ENCODE measurements around the gene APLP2.
A peak's percentile ranks its signal among the peaks of the same experiment; 100 is the strongest.
"Not testable (repeated sequence)": the region's sequence is repeated elsewhere in the genome, so short reads cannot be mapped to it uniquely, and the experiment has no call there.

Gene APLP2

DNA sequence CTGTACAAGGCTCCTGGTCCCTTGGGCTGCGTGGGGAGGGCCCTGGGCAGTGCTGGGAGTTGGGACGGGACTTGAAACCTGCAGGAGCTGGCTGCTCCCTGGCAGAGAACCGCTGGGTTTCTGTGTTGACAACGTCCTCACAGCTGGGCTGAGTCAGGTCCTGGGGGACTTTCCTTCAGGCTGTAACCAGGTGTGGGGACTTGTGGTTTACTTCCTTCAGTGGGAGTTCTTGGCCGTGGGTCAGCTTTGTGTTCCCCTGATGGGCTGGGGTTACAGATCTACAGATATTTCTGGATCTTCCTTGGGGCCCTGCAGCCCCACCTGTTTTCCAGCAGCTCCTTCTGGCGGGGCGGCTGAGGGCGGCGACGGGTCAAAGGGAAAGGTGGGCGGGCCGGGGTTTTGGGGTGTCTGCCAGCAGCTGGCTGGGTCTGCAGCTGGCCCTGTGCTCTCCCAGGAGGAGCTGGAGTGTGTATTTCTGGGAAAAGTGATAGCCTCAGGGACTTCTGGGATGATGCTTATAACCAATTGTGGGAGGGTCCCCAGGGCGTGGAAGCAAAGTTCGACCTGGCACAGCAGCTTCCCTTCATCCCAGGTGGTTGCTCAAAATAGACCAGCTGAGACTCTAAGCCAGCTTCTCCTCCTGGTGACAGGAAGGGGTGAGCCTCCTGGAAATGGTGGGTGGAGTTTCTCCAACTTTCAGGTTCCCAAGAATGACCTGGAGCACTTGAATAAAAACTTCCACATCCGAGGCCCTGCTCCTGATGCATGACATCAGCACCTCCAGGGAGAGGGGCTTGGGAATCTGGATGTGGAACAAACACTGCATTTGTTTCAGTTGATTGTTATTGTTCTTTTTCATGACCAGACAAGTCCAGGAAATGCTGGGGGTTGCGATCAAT is 109.0 kb downstream of the APLP2 start:
- peak; percentile 46 for DNase-seq

DNA sequence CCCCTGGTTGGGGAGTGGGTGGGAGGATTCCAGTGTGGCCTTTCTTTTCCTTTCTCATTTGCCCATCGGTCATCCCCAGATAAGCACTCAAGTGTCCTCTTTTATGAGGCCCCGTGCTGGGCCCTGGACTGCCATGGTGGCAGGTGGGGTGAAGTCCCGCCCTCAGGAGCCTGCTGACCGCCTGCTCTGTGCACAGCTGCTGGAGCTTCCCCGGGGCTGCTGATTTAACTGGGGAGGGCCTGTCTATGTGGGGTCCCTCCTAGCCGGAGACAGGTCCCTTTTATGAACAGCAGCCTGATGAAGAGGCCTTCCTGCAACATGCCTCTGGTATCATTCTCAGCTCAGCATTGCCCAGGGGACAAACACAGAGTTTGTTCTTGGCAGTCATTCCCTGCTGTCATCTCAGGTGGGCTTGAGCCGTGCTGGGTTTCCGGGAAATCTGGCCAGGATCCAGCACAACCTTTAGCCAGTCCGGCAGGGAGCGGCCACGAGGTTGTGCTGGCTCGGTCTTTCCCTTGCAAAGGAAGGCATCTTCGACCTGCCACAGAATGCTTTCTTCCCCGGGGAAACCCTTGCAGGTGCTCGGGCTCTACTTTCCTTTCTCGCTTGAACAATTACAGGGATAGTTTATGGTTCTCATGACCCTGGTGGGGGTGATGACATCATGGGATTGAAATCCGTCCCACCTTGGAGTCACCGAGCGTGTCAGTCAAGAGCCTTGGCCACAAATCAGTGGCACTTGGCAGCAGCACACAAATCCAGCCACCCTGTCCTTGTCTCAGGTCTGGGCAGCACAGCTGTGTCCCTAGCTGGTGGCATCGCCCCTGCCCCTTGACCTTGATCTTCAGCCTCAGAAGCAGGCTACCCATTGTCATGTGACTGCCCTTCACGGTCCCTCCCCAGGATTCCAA is 110.0 kb downstream of the APLP2 start:
- DNase-seq = peak; percentile 53

DNA sequence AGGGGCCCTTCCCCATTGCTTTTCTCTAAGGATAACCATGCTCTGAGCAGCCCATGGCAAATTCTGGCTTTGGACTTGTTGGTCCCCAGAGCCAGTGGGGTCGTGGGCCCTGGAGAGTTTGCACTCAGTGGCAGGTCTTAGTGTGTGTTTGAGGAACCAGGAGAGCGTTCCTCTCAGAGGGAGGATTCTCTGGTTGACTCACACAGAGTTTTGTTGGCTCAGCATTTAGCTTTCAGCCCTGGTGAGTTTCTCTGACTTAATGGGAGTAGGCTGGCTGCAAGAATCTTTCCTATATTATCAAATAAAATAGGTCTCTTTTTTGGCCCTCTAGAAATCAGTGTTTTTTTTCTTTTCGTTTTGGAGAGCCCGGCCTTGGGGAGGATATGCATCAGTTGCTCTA is 110.8 kb downstream of the APLP2 start:
- DNase-seq = peak; percentile 61

DNA sequence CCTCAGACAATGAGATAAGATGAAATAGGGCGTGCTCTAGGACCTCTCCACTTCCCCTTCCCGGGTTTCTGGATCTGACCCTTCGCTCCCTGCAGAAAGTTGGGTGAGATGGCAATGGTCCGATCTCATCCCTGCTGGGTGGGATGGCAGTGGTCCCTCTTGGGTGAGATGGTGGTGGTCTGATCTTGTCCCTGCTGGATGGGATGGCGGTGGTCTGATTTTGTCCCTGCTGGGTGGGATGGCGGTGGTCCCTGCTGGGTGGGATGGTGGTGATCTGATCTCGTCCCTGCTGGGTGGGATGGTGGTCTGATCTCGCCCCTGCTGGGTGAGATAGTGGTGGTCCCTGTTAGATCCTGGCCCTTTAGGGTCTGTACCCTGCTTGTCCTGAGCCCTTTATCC is 111.2 kb downstream of the APLP2 start:
- no peak for DNase-seq

DNA sequence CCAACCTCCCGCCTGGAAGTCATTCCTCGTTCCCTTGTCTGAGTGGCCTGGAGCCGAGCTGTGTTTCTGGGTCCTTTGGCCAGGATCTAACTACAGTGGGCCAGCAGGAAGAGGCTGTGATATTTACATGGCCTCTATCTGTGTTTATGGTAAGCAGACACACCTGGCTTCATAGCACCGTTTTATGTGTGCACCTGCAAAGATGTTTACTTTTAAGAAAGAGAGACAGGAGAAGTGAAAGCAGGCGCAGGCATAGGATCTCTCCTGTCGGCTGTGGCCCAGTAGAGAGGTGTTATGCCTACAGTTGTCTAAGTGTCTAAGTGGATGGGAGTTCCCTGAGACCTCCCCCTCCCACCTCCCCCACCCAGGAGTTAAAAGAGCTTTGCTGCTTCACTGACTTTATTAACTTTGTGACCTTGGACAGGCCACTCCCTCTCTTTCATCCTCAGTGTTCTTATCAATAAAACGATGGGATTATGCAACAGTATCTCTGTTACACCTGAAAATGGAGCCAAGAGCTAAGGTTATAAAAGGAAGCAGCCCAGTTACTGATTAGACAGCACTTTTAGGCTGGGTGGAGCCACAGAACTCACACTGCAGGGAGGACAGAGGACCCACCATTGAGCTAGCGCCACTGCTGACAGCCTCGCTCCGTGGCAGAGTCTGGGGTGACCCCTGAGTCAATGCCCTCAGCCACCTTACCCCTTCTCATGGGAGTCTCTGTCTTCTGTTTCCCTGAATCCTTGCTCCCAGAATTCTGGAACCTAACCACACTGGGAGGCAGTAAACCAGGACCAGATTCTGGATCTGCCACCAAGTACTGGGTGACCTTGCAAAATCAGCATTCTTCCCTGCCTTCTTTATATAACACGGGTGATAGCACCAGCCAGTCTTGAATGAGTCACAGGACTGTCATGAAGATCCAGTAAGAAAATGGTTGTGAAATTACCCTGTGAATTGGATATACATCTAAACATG is 111.9 kb downstream of the APLP2 start:
- DNase-seq = peak; percentile 97

DNA sequence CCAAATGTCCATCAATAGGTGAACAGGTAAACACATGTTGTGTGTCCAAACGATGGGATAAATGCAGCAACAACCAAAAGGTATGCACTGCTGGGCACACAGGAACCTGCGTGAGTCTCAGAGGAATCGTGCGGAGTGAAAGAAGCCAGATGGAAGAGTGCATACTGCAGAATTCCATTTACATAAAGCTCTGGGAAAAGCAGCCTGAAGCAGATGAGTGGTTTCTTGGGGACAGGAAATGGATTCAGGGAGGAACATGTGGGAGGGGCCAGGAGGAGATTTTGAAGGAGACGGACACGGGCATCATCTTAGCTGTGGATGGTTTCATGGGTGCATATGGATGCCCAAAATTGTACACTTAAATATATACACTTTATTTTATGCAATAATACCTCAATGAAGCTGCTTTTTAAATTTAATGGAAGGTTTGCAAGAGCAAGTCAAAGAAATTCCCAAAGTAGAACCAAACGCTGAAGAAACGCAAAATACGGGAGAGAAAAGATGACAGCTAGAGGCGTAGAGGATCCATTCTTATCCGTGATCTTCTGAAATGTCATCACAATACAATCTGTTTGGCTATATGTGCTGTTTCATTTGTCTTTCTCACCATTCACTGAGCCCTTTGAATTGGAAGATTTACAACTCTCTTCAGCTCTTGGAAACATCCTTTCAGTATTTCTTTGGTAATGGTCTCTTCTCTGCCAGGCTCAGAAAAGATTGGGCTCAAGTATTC is 114.3 kb downstream of the APLP2 start:
- DNase-seq = no peak

DNA sequence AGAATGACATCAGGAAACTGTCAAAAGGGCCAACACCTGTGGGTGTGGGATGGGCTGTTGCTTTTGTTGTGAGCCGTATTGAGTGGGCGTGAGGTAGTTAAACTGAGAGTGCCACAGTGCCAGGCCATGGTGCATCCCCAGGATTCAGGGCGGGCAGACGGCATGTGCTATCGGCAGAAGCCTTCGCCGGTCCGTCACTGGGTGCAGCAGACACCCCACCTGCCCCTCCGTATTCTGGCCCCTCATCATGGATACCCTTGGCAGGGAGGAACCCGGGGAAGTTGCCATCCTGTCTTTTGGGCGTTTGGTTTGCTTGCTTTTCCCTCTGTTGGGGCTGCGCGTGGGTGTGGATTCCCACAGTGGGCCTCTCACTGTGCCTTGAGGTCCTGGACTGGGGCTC is 117.4 kb downstream of the APLP2 start:
- DNase-seq = no peak

DNA sequence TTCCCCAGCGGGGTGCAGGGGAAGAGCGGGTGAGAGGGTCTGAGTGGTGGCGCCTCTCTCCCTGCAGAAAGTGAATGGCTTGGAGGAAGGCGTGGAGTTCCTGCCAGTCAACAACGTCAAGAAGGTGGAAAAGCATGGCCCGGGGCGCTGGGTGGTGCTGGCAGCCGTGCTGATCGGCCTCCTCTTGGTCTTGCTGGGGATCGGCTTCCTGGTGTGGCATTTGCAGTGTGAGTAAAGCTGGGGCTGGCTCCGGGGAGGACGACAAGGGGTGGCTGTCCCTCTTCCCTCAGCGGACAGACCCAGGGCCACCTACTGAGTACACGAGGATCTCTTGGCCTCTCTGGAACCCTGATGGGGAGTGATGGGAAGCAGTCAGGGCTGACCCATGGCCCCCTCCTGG is 118.4 kb downstream of the APLP2 start:
- no peak for DNase-seq

DNA sequence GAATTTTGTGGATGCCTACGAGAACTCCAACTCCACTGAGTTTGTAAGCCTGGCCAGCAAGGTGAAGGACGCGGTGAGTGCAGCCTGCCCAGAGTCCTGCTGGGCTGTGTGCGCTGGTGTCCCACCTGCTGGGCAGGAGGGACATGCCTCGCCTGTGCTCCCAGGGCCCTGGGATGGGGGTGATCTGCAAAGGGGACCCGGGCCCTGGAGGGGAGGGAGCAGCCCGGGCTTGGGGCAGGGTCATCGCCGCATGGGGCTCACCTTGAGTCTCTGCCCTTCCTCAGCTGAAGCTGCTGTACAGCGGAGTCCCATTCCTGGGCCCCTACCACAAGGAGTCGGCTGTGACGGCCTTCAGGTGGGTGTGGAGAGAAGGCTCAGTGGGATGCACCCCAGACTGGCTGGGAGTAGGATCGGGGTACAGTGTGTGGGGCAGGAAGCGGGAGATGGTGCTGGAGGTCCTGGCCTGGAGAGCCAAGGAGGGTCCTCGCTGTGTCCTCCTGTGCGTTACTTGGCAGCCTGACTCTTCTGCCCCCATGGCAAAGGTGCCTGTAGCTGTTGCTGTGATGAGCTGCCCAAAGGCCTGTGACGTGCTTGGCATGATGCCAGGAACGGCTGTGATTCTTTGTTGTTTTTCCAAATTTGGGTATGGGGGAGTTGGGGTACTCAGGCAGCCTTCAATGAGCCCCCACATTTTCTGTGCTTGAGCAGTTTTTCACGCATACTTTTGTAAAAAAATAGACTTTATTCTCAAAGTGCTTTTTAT is 119.1 kb downstream of the APLP2 start:
- no peak for DNase-seq

DNA sequence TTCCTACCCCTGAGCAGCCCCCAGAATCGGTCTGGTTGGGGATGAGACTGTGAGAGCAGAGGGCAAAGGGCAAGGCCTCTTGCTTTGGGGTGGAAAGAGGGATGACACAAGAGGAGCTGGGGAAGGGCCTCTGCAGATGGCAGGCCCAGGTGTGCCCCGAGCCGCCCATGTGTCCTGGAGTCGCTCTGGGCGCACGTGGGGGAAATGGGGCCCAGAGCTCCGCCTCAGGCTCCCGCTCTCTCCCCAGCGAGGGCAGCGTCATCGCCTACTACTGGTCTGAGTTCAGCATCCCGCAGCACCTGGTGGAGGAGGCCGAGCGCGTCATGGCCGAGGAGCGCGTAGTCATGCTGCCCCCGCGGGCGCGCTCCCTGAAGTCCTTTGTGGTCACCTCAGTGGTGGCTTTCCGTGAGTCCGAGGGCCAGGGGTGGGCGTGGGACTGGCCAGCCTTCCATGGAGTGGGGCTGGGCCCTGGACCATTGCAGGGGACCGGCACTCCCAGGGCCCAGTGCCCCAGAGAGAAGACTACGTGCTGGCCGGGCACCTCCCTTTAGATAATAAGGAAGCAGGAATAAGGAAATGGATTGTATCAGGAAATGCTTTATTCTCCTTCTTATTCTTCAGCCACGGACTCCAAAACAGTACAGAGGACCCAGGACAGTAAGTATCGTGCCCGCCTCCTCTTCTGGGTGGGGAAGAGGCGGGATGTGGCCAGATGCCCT is 120.0 kb downstream of the APLP2 start:
- no peak for DNase-seq

DNA sequence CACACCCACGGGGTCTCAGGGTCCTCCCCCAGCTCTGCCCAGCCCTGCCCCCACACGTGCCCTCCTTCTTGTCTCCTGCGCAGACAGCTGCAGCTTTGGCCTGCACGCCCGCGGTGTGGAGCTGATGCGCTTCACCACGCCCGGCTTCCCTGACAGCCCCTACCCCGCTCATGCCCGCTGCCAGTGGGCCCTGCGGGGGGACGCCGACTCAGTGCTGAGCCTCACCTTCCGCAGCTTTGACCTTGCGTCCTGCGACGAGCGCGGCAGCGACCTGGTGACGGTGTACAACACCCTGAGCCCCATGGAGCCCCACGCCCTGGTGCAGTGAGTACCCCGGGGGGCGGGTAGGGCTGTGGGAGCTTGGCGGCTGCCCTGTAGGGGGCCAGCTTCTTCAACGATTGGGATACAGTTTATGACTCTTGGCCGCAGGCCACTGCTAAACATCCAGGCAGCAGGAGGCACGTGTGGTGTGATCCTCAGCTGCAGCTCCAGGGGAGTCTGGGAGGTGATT is 120.7 kb downstream of the APLP2 start:
- DNase-seq = no peak

DNA sequence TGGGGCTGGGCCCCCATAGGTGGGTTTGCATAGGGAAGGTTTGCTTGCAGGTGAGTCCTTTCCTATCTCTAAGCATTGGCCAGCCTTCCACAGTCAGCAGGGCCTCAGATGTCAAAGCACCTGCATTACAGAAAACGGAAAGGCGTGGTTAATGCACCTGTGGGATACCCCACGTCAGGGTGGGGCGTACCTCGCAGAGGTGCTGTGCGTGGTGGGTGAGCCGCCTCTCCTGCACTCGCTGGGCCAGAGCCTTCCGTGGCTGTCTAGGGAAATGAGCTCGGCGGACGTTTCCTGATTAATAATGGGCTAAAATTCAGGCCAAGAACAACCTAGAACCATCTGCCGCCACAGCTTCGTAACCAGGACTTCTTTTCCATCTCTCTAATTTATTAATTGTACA is 122.2 kb downstream of the APLP2 start:
- no peak for DNase-seq

DNA sequence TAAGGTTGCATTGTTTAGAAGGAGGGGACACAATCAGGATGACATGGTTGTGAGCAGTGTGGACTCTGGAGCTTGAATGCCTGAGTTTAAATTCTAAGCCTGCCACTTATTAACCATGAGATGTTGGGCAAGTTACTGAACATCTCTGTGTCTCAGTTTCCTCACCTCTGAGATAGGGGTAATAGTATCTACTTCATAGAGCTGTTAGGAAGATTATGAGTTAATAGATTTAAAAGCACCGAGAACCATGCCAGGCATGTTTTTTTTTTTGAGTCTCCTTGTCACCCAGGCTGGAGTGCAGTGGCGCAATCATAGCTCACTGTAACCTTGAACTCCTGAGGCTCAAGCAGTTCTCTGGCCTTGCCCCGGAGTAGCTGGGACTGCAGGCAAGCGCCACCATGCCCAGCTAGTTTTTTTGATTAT is 123.2 kb downstream of the APLP2 start:
- DNase-seq = no peak

DNA sequence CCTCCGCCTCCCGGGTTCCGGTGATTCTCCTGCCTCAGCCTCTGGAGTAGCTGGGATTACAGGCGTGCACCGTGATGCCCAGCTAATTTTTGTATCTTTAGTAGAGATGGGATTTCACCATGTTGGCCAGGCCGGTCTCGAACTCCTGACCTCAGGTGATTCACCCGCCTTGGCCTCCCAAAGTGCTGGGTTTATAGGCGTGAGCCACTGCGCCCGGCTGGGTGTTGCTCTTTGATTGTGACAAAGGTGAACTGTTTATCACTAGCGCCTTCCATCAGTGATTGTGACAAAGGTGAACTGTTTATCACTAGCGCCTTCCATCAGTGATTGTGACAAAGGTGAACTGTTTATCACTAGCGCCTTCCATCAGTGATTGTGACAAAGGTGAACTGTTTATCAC is 123.9 kb downstream of the APLP2 start:
- not testable (repeated sequence) for DNase-seq
